Esophagus muscularis mucosa (tissue), 4 donors: ENCODE results near the gene SCAANT1. TPM values are rescaled to one million over a fixed set of nuclear protein-coding genes. Genes with fewer than 3 reads are reported as not detected.

Source experiments
- DNase-seq: peaks from one replicate; pipeline ENCODE4 v3.0.0-alpha.2; 2017; ENCODE audit errors: extremely low spot score
- H3K27ac ChIP-seq, 4 donors: fragments of 200-600 bp; sonication (generic); replicated peaks in 1 of 4; 1 replicate in 3 of 4; 2 replicates in 1 of 4; pipeline ENCODE4 v1.5.1; 2016 to 2019; ENCODE audit warnings: mild to moderate bottlenecking in 1 of 4
- H3K27me3 ChIP-seq, 4 donors: fragments of 200-600 bp; sonication (generic); one replicate each; pipeline versions ENCODE4 v1.5.1 to v1.6.0; 2016 to 2019
- H3K36me3 ChIP-seq, 4 donors: fragments of 200-600 bp; sonication (generic); one replicate each; pipeline ENCODE4 v1.5.1; 2016 to 2019
- H3K4me1 ChIP-seq, 4 donors: fragments of 200-600 bp; sonication (generic); one replicate each; pipeline ENCODE4 v1.5.1; 2016 to 2019
- H3K4me3 ChIP-seq, 4 donors: fragments of 200-600 bp; sonication (generic); 1 replicate in 2 of 4; 2 replicates in 2 of 4; pipeline ENCODE4 v1.5.1; 2016 to 2019; ENCODE audit warnings: mild to moderate bottlenecking in 4 of 4, moderate library complexity in 1 of 4
- H3K9me3 ChIP-seq, 4 donors: fragments of 200-600 bp; sonication (generic); 1 replicate in 3 of 4; 2 replicates in 1 of 4; pipeline ENCODE4 v1.5.1; 2016 to 2019
- CTCF ChIP-seq, 3 experiments: fragments of 200-600 bp in 2 of 3; fragments of 450-650 bp in 1 of 3; sonication (generic) in 2 of 3; IDR thresholded peaks; one replicate each; pipeline ENCODE4 v1.5.1; 2017 to 2019; ENCODE audit warnings: antibody characterized with exemption in 3 of 3, mild to moderate bottlenecking in 2 of 3, moderate library complexity in 1 of 3
- EP300 ChIP-seq: sonication (generic); formaldehyde crosslinking; IDR thresholded peaks from one replicate; pipeline ENCODE4 v1.6.1; 2017; ENCODE audit warnings: antibody characterized with exemption
- POLR2A ChIP-seq: fragments of 450-650 bp; IDR thresholded peaks from one replicate; pipeline ENCODE4 v1.6.1; 2017; ENCODE audit warnings: antibody characterized with exemption, moderate library complexity, mild to moderate bottlenecking, low read depth
- POLR2AphosphoS5 ChIP-seq, 2 donors: sonication (generic); formaldehyde crosslinking; IDR thresholded peaks; one replicate each; pipeline ENCODE4 v1.6.1; 2017; ENCODE audit warnings: antibody characterized with exemption in 2 of 2
- WGBS: methylation state at CpG from one replicate; pipeline ENCODE4 v1.1.5; 2018; 5-methylcytosine and 5-hydroxymethylcytosine counted together
- intact Hi-C: fragments of 100-400 bp; cut with DNase I; formaldehyde crosslinking; loops from one replicate; pipeline ENCODE4 v1.15.1; 2023
- total RNA-seq, 4 donors: library from RNA; depleted of rRNA; stranded (reverse); fragments of >200 nt; gene quantifications; one replicate each; pipeline versions ENCODE4 v1.1.0 to v1.2.1, GENCODE V29; 2016

The SCAANT1 gene
- total RNA-seq, 4 donors from 2014 or later, result not detected

- H3K4me3 ChIP-seq, result no peak overlapping the region
- H3K36me3 ChIP-seq, result peaks cover 0 to 6% (median 0%) of the 10 kb centered on the region in 4 donors
- DNase-seq, result no peak
- TF ChIP-seq EP300, result no peak
- no peak for TF ChIP-seq POLR2AphosphoS5 (IDR thresholded peaks at IDR 0.05)
- no peak for TF ChIP-seq POLR2A
- no peak for TF ChIP-seq CTCF (IDR thresholded peaks at IDR 0.05)
- peaks cover 31 to 92% (median 59%) of the 10 kb centered on the region in 4 donors for H3K4me1 ChIP-seq
- intact Hi-C loops, result no loop called here
- no peaks in the 10 kb centered on the region for H3K27me3 ChIP-seq
- no peaks in the 10 kb centered on the region for H3K9me3 ChIP-seq
- WGBS, result 91% methylated on average over 2 of the region's 2 CpGs
- H3K27ac ChIP-seq, result peak overlapping the region in 1 of 4 donors; percentile 68
These were observed 34.6 kb upstream of the SCAANT1 start for GRCh38 chr3:63946753-63947152.

GRCh38 chr3:63945558-63946096, 33.4 kb upstream of the SCAANT1 start:
- Histone ChIP-seq H3K9me3 (no peaks in the 10 kb centered on the region), H3K4me3 (no peak overlapping the region), H3K36me3 (peaks cover 0 to 6% (median 0%) of the 10 kb centered on the region in 4 donors), H3K4me1 (peaks cover 21 to 84% (median 50%) of the 10 kb centered on the region in 4 donors), H3K27me3 (no peaks in the 10 kb centered on the region), H3K27ac (no peak overlapping the region)
- DNase-seq, result no peak
- 61% methylated on average over 3 of the region's 3 CpGs for WGBS
- intact Hi-C loops, result no loop called here
- TF ChIP-seq EP300 (no peak), POLR2A (no peak), POLR2AphosphoS5 (IDR thresholded peaks at IDR 0.05) (no peak), CTCF (IDR thresholded peaks at IDR 0.05) (no peak)

- Histone ChIP-seq H3K9me3 (no peaks in the 10 kb centered on the region), H3K4me3 (no peak overlapping the region), H3K27ac (no peak overlapping the region), H3K4me1 (peaks cover 21 to 84% (median 52%) of the 10 kb centered on the region in 4 donors), H3K36me3 (peaks cover 0 to 6% (median 0%) of the 10 kb centered on the region in 4 donors), H3K27me3 (no peaks in the 10 kb centered on the region)
- intact Hi-C loops, result no loop called here
- no peak for DNase-seq
- no peak for TF ChIP-seq CTCF (IDR thresholded peaks at IDR 0.05)
- no peak for TF ChIP-seq POLR2A
- TF ChIP-seq POLR2AphosphoS5 (IDR thresholded peaks at IDR 0.05), result no peak
- TF ChIP-seq EP300, result no peak
These were observed 31.5 kb upstream of the SCAANT1 start for GRCh38 chr3:63943678-63944077.

- Histone ChIP-seq H3K4me3 (no peak overlapping the region), H3K4me1 (peaks cover 18 to 84% (median 52%) of the 10 kb centered on the region in 4 donors), H3K27ac (no peak overlapping the region), H3K27me3 (no peaks in the 10 kb centered on the region), H3K36me3 (peaks cover 0 to 6% (median 0%) of the 10 kb centered on the region in 4 donors), H3K9me3 (no peaks in the 10 kb centered on the region)
- intact Hi-C loops, result no loop called here
- no peak for DNase-seq
- TF ChIP-seq CTCF (IDR thresholded peaks at IDR 0.05) (no peak), EP300 (no peak), POLR2A (no peak), POLR2AphosphoS5 (IDR thresholded peaks at IDR 0.05) (no peak)
These were observed 30.3 kb upstream of the SCAANT1 start for GRCh38 chr3:63942528-63942927.

GRCh38 chr3:63940389-63940757, 28.2 kb upstream of the SCAANT1 start:
- H3K4me3 ChIP-seq, result no peak overlapping the region
- no peaks in the 10 kb centered on the region for H3K9me3 ChIP-seq
- H3K27me3 ChIP-seq, result no peaks in the 10 kb centered on the region
- TF ChIP-seq CTCF (IDR thresholded peaks at IDR 0.05) (no peak), POLR2A (no peak), POLR2AphosphoS5 (IDR thresholded peaks at IDR 0.05) (no peak), EP300 (no peak)
- WGBS, result 73% methylated on average over 4 of the region's 4 CpGs
- intact Hi-C loops, result no loop called here
- no peak for DNase-seq
- peaks cover 0 to 6% (median 0%) of the 10 kb centered on the region in 4 donors for H3K36me3 ChIP-seq
- H3K4me1 ChIP-seq, result peaks cover 12 to 68% (median 44%) of the 10 kb centered on the region in 4 donors
- no peak overlapping the region for H3K27ac ChIP-seq
